Peyer's patch (tissue), 4 donors: ENCODE measurements around the gene FAM174B.

ENCODE experiments used
- POLR2A ChIP-seq, 2 donors: fragments of 450-650 bp; IDR thresholded peaks; one replicate each; pipeline ENCODE4 v1.5.1; 2017; ENCODE audit warnings: antibody characterized with exemption in 2 of 2, mild to moderate bottlenecking in 2 of 2, moderate library complexity in 2 of 2
- TF ChIP-seq, protein P1 (sequence below), 6 experiments: fragments of 450-650 bp in 4 of 6; fragments of 200-600 bp in 2 of 6; sonication (generic) in 1 of 6; IDR thresholded peaks; one replicate each; pipeline ENCODE4 v1.5.1; 2017 to 2019; ENCODE audit warnings: antibody characterized with exemption in 6 of 6, mild to moderate bottlenecking in 3 of 6, moderate library complexity in 1 of 6

DNA sequence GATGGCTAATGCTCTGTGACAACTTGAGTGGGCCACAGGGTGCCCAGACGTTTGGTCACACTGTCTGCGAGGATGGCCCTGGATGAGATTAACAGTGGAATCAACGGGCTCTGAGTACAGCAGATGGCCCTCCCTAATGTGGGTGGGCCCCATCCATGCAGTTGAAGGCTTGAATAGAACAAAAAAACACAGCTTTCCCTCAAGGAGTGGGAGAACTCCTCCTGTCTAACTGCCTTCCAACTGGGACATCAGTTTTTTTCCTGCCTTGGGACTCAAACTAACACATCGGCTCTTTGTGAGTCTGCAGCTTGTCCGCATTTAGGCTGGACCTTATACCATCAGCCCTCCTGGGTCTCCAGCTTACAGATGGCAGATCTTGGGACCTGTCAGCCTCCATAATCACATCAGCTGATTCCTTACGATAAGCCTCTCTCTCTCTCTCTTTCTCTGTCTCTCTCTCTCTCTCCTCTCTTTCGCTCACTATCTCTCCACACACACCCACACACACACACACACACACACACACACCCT, 20.8 kb downstream of the FAM174B start:
- TF ChIP-seq, protein P1, sequence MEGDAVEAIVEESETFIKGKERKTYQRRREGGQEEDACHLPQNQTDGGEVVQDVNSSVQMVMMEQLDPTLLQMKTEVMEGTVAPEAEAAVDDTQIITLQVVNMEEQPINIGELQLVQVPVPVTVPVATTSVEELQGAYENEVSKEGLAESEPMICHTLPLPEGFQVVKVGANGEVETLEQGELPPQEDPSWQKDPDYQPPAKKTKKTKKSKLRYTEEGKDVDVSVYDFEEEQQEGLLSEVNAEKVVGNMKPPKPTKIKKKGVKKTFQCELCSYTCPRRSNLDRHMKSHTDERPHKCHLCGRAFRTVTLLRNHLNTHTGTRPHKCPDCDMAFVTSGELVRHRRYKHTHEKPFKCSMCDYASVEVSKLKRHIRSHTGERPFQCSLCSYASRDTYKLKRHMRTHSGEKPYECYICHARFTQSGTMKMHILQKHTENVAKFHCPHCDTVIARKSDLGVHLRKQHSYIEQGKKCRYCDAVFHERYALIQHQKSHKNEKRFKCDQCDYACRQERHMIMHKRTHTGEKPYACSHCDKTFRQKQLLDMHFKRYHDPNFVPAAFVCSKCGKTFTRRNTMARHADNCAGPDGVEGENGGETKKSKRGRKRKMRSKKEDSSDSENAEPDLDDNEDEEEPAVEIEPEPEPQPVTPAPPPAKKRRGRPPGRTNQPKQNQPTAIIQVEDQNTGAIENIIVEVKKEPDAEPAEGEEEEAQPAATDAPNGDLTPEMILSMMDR (IDR thresholded peaks at IDR 0.05) = no peak
- no peak for TF ChIP-seq POLR2A (IDR thresholded peaks at IDR 0.05)
